ENCODE measurements around the gene SPOUT1.

Gene SPOUT1

GRCh38 chr9:128860937-128861336 is 31.3 kb upstream of the SPOUT1 start:
- TF ChIP-seq CTCF (IDR thresholded peaks at IDR 0.05) (no peak), ZFX (IDR thresholded peaks at IDR 0.05; ENCODE audit: borderline replicate concordance) (no peak)
- H3K27ac ChIP-seq: peak overlapping the region; percentile 95

DNA sequence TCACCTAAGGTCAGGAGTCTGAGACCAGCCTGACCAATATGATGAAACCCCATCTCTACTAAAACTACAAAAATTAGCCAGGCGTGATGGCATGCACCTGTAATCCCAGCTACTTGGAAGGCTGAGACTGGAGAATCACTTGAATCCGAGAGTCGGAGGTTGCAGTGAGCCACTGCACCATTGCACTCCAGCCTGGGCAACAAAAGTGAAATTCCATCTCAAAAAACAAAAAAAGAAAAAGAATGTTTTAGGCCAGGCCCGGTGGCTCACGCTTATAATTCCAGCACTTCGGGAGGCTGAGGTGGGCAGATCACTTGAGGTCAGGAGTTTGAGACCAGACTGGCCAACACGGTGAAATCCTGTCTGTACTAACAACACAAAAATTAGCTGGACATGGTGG is 28.9 kb upstream of the SPOUT1 start:
- peak overlapping the region; percentile 95 for H3K27ac ChIP-seq

DNA sequence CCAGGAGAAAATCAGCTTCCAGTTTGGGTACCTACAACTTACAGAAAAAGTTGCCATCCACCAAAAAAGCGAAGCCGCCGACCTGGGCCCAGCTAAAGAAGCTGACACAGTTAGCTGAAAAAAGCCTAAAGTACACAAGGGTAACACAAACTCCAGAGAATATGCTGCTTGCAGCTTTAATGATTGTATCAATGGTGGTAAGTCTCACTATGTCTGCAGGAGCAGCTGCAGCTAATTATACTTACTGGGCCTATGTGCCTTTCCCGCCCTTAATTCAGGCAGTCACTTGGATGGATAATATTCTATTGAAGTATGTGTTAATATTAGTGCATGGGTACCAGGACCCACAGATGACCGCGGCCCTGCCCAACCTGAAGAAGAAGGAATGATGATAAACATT is 24.9 kb upstream of the SPOUT1 start:
- peak overlapping the region; percentile 95 for H3K27ac ChIP-seq

GRCh38 chr9:128852646-128853045 is 23.1 kb upstream of the SPOUT1 start:
- peak overlapping the region; percentile 95 for H3K27ac ChIP-seq

DNA sequence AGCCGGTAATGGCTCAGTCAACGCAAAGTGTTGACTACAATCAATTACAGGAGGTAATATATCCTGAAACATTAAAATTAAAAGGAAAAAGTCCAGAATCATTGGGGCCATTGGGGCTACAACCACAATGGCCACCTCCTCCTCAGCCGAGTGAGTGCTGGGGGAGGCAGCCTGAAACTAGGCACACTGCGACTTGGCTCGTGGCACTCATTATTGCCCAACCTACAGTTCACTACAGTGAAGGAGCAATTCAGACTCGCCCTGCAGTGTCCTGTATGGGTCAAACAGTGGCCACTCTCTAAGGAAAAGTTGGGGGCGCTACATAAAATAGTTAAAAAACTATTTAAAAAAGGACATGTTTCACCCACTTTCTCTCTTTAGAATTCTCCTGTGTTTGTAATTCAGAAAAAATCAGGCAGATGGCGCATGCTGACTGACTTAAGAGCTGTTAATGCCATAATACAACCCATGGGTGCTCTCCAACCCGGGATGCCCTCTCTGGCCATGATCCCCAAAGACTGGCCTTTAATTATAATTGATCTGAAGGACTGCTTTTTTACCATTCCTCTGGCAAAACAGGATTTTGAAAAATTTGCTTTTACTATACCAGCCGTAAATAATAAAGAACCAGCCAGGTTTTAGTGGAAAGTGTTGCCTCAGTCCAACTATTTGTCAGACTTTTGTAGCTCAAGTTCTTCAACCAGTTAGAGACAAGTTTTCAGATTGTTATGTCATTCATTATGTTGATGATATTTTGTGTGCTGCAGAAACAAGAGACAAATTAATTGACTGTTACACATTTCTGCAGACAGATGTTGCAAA is 22.4 kb upstream of the SPOUT1 start:
- H3K27ac ChIP-seq: peak overlapping the region; percentile 95
- TF ChIP-seq CTCF (IDR thresholded peaks at IDR 0.05): peak; percentile 73

DNA sequence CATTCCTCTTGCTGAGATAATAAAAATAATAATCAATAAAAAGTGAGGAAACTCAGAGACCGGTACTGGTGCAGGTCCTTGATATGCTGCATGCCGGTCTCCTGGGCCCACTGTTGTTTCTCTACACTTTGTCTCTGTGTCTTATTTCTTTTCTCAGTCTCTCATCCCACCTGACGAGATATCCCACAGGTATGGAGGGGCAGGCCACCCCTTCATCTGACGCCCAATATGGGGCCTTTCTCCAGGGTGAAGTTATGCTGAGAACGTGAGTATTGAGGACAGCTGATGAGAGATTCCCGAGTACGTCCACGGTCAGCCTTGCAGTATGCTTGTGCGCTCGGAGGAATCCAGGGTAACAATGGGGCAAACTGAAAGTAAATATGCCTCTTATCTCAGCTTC is 21.4 kb upstream of the SPOUT1 start:
- peak overlapping the region; percentile 95 for H3K27ac ChIP-seq

DNA sequence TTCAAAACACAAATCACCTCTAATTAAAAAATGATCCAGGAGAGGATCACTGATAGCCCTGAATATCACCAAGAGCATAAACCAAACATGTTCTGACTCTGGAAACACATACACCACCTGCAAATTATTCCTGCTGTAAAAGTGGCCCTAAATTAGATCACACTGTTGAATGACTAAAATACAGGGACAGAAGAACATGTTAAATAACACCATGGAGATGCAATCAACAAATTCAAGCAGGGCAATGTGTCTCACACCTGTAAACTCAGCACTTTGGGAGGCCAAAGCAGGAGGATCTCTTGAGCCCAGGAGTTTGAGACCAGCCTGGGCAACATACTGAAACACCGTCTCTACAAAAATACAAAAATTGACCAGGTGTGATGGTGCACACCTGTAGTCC is 18.2 kb upstream of the SPOUT1 start:
- no peak for TF ChIP-seq CTCF (IDR thresholded peaks at IDR 0.05)
- TF ChIP-seq ZFX (IDR thresholded peaks at IDR 0.05; ENCODE audit: borderline replicate concordance): no peak

DNA sequence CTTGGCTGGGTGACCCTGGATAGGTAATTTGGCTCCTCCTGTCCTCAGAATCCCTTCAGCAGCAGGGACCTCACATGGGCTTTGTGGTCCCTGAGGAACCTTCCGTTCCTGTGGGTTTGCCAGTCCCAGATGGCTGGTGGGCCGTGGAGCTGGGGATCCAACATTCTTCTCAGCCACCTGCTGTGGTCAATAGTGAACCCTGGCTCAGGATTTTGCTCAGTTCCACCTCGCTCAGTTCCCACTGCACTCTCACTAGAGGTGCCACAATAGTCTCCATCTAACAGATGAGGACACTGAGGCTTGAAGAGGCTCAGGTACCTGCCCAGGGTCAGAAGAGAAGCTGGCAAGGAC is 17.1 kb upstream of the SPOUT1 start:
- H3K27ac ChIP-seq: peak overlapping the region; percentile 65
- TF ChIP-seq ZFX (IDR thresholded peaks at IDR 0.05; ENCODE audit: borderline replicate concordance) (no peak), CTCF (IDR thresholded peaks at IDR 0.05) (no peak)

More for the DNA sequence above, 18.2 kb upstream of the SPOUT1 start:
- H3K27ac ChIP-seq: peak overlapping the region; percentile 65; the same call in 1 of the 2 replicates

DNA sequence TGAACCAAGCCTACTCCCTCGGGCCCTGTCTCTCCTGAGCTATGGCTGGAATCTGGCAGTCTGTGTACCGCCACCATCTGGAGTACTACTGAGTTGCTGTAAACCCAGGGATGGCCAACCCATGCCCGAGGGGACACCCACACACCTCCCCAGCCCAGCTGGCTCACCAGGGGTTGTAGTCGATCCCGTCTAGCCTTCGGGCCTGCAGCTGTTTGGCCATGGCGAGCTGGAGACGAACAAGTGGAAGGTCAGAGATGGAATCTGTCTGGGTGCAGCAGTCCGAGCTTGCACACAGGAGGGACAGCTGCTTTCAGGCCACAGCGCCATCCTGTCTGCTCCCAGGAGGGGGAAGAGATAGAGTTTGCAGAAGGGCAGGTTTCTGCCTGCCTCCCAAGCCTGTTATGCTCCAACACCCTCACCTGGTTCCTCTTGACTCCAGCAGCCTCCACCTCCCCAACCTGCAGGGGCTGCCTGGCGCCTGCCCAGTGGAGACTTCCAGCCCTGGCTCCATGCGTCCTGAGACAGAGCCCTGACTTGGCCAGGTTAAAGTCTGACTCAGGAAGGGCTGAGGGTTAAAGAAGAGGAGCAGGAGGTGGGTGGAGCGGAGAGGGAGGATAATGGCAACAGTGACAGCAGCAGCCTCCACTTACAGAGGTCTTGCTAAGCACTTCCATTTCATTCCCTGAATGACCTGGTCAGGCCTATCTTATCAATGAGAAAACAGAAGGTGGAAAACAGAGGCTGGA is 15.8 kb upstream of the SPOUT1 start:
- H3K27ac ChIP-seq: peak overlapping the region; percentile 65
- TF ChIP-seq ZFX (IDR thresholded peaks at IDR 0.05; ENCODE audit: borderline replicate concordance): no peak
- no peak; the same call in 1 of the 2 replicates for TF ChIP-seq CTCF (IDR thresholded peaks at IDR 0.05)

GRCh38 chr9:128843171-128843570 is 13.6 kb upstream of the SPOUT1 start:
- peak overlapping the region; percentile 70; the same call in 1 of the 2 replicates for H3K27ac ChIP-seq
